HL-60 (cell line): ENCODE measurements around the gene BSND.

Experiments used
- DNase-seq, 2 experiments: peaks; one replicate each; pipeline ENCODE4 v3.0.0-alpha.2; 2010 to 2020; ENCODE audit warnings: low read depth in 1 of 2, low spot score in 1 of 2
- H3K27ac ChIP-seq: fragments of 250-450 bp; sonication (Bioruptor Pico); replicated peaks from 2 replicates; pipeline ENCODE4 v1.5.1; 2020; ENCODE audit warnings: mild to moderate bottlenecking, moderate library complexity
- H3K27me3 ChIP-seq: fragments of 250-450 bp; sonication (Bioruptor Pico); 2 replicates; pipeline ENCODE4 v1.5.1; 2021; ENCODE audit warnings: mild to moderate bottlenecking, moderate library complexity; ENCODE audit not compliant: insufficient read depth, poor library complexity, severe bottlenecking
- H3K4me3 ChIP-seq: replicated peaks from 2 replicates; pipeline ENCODE4 v1.5.1; 2011; ENCODE audit warnings: mild to moderate bottlenecking, control low read depth, low read length; ENCODE audit not compliant: insufficient read depth
- CTCF ChIP-seq: IDR thresholded peaks from one replicate; pipeline ENCODE4 v1.5.1; 2011; ENCODE audit warnings: low read length, control low read depth, inconsistent platforms; ENCODE audit not compliant: insufficient read depth
- GABPA ChIP-seq: IDR thresholded peaks from 2 replicates; pipeline ENCODE4 v1.6.1; 2012; ENCODE audit warnings: low read depth
- POLR2AphosphoS5 ChIP-seq: IDR thresholded peaks from 2 replicates; pipeline ENCODE4 v1.6.1; 2012; ENCODE audit warnings: low read depth
- SPI1 ChIP-seq: IDR thresholded peaks from 2 replicates; pipeline ENCODE4 v1.6.1; 2012; ENCODE audit warnings: low read depth, mild to moderate bottlenecking, borderline replicate concordance
- TF ChIP-seq, protein P1 (sequence below): IDR thresholded peaks from 2 replicates; pipeline ENCODE4 v1.6.1; 2012; ENCODE audit warnings: low read depth; ENCODE audit not compliant: insufficient replicate concordance

Gene BSND

DNA sequence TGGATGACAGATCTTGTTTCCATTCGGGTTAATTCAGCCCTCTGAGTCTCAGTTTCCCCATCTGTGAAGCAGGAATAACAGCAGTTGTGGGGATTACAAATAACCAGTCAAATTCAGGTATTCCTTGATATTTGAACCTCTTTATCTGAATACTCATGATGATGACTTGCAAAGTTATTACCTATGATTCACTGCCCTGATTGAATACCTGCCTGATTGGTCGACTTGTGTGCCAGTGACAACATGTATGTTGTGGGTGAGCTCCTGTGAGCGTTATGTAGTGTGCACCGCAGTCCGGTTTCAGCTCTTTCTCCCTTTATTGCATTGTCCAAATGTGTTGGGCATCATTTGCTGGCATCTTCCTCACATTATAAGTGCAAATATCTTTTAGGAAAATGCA lies 27.8 kb upstream of the BSND start:
- no peak for DNase-seq
- no peak overlapping the region for H3K27ac ChIP-seq
- TF ChIP-seq GABPA (no peak), SPI1 (no peak), POLR2AphosphoS5 (no peak), CTCF (no peak)
- TF ChIP-seq, protein P1, sequence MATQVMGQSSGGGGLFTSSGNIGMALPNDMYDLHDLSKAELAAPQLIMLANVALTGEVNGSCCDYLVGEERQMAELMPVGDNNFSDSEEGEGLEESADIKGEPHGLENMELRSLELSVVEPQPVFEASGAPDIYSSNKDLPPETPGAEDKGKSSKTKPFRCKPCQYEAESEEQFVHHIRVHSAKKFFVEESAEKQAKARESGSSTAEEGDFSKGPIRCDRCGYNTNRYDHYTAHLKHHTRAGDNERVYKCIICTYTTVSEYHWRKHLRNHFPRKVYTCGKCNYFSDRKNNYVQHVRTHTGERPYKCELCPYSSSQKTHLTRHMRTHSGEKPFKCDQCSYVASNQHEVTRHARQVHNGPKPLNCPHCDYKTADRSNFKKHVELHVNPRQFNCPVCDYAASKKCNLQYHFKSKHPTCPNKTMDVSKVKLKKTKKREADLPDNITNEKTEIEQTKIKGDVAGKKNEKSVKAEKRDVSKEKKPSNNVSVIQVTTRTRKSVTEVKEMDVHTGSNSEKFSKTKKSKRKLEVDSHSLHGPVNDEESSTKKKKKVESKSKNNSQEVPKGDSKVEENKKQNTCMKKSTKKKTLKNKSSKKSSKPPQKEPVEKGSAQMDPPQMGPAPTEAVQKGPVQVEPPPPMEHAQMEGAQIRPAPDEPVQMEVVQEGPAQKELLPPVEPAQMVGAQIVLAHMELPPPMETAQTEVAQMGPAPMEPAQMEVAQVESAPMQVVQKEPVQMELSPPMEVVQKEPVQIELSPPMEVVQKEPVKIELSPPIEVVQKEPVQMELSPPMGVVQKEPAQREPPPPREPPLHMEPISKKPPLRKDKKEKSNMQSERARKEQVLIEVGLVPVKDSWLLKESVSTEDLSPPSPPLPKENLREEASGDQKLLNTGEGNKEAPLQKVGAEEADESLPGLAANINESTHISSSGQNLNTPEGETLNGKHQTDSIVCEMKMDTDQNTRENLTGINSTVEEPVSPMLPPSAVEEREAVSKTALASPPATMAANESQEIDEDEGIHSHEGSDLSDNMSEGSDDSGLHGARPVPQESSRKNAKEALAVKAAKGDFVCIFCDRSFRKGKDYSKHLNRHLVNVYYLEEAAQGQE = no peak
- H3K27me3 ChIP-seq = peaks cover 3% of the 10 kb centered on the region
- H3K4me3 ChIP-seq = no peak overlapping the region

DNA sequence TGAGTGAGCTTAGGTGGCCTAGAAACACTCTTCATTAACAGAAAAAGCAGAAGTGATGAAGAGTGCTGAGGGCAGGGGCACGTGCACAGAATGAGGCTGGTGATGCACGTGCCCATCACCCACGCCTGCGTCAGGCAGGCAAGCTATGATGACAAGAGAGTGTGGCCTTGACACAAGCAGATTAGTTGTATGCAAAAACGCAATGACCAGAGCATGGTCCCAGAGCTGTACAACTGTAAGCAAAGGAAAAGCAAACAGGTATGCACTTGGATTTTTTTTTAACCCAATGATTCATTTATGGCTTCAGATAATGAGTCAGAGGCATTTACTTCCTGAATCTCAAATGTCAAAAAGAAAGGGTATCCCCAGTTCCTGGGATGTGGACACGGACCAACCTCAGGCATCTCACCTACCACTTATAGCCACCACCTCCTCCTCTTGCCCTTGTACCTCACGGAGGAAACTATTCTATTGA lies 27.4 kb upstream of the BSND start:
- Histone ChIP-seq H3K27ac (no peak overlapping the region), H3K27me3 (peaks cover 3% of the 10 kb centered on the region), H3K4me3 (no peak overlapping the region)
- DNase-seq = no peak
- no peak for TF ChIP-seq POLR2AphosphoS5
- TF ChIP-seq SPI1 = peak; percentile 74
- TF ChIP-seq, protein P1 = no peak
- no peak for TF ChIP-seq GABPA
- no peak for TF ChIP-seq CTCF

GRCh38 chr1:54972436-54972835 lies 26.3 kb upstream of the BSND start:
- Histone ChIP-seq H3K27me3 (peaks cover 3% of the 10 kb centered on the region), H3K4me3 (no peak overlapping the region), H3K27ac (no peak overlapping the region)
- DNase-seq = no peak
- TF ChIP-seq GABPA = no peak
- TF ChIP-seq, protein P1 = no peak
- no peak for TF ChIP-seq CTCF
- TF ChIP-seq POLR2AphosphoS5 = no peak
- no peak for TF ChIP-seq SPI1
